H1 (cell line): ENCODE measurements around the gene EYA4. TPM values are rescaled to one million over a fixed set of nuclear protein-coding genes. Genes with fewer than 3 reads are reported as not detected.

Experiments used
- EP300 ChIP-seq, 2 experiments: IDR thresholded peaks; 1 replicate in 1 of 2; 2 replicates in 1 of 2; pipeline ENCODE4 v1.6.1; 2011 to 2012; ENCODE audit warnings: low read depth in 2 of 2, low read length in 2 of 2, mild to moderate bottlenecking in 2 of 2, borderline replicate concordance in 1 of 2, inconsistent platforms in 1 of 2, moderate library complexity in 1 of 2
- HDAC2 ChIP-seq, 2 experiments: fragments of 300-600 bp in 1 of 2; sonication (generic) in 1 of 2; IDR thresholded peaks; 2 replicates each; pipeline ENCODE4 v1.6.1; 2011 to 2012; ENCODE audit warnings: low read depth in 2 of 2, low read length in 2 of 2, mild to moderate bottlenecking in 2 of 2, moderate library complexity in 2 of 2, borderline replicate concordance in 1 of 2, inconsistent platforms in 1 of 2
- MAX ChIP-seq: IDR thresholded peaks from 2 replicates; pipeline ENCODE4 v1.6.1; 2012; ENCODE audit warnings: inconsistent platforms
- RAD21 ChIP-seq, 2 experiments: IDR thresholded peaks in 1 of 2; conservative IDR thresholded peaks in 1 of 2; 2 replicates each; pipeline ENCODE4 v1.6.1; 2011; ENCODE audit warnings: low read depth in 2 of 2, low read length in 2 of 2, improper control_type of control experiment in 1 of 2, inconsistent platforms in 1 of 2, mild to moderate bottlenecking in 1 of 2, moderate library complexity in 1 of 2
- RNF2 ChIP-seq: fragments of 200-900, 300-1000 bp; sonication (generic); IDR thresholded peaks from 2 replicates; pipeline ENCODE4 v1.7.1; 2016; ENCODE audit warnings: borderline replicate concordance, low read depth, mild to moderate bottlenecking, antibody characterized with exemption, low read length; ENCODE audit not compliant: poor library complexity, severe bottlenecking; ENCODE audit errors: missing control alignments
- SIRT6 ChIP-seq: IDR thresholded peaks from one replicate; pipeline ENCODE4 v1.7.1; 2012; ENCODE audit warnings: low read length, inconsistent platforms
- TCF12 ChIP-seq: IDR thresholded peaks from 2 replicates; pipeline ENCODE4 v1.6.1; 2011; ENCODE audit warnings: low read depth, mild to moderate bottlenecking, low read length
- polyA plus RNA-seq, 7 experiments: library from polyadenylated mRNA; depleted of rRNA in 3 of 7; stranded (reverse) in 5 of 7; unstranded in 2 of 7; fragments of >200 nt in 5 of 7; fragments of 200-250 nt in 2 of 7; gene quantifications; 1 replicate in 5 of 7; 2 replicates in 1 of 7; 4 replicates in 1 of 7; pipeline versions ENCODE4 v1.2.1 to v1.2.3, GENCODE V29; 2011 to 2013; ENCODE audit warnings: missing spikeins in 2 of 7, mixed read lengths in 2 of 7
- total RNA-seq: library from RNA; stranded (reverse); fragmentation: NEBNext Ultra II Directional; extraction: Animal tissue kit (Norgen Biotek cat#: 25700); gene quantifications from 2 replicates; pipeline ENCODE4 v1.2.1, GENCODE V29; 2021

EYA4 gene
- total and polyA plus RNA-seq, 2 of the 8 experiments (the other 6 are each of a cell fraction or from before 2014, with no cell fraction given): 0.06 to 0.17 TPM

GRCh38 chr6:133523816-133524215, 282.7 kb downstream of the EYA4 start (continued):
- TF ChIP-seq RNF2 (no peak), SIRT6 (no peak), HDAC2 (IDR thresholded peaks at IDR 0.05; ENCODE audit: borderline replicate concordance in 1 of 2, low read depth in 2 of 2, low read length in 2 of 2) (no peak), RAD21 (IDR thresholded peaks at IDR 0.05 in 1 of 2, conservative IDR thresholded peaks at IDR 0.05 in 1 of 2; ENCODE audit: low read depth in 2 of 2, low read length in 2 of 2) (no peak), EP300 (IDR thresholded peaks at IDR 0.05; ENCODE audit: borderline replicate concordance in 1 of 2, low read depth in 2 of 2, low read length in 2 of 2) (no peak), TCF12 (no peak), MAX (no peak)
